Hepatocyte (in vitro differentiated cells): ENCODE data around the gene CDC42BPA. TPM values are rescaled to one million over a fixed set of nuclear protein-coding genes. Genes with fewer than 3 reads are reported as not detected.

Source experiments
- DNase-seq: peaks from one replicate; pipeline ENCODE4 v3.0.0-alpha.2; 2016; ENCODE audit warnings: low spot score
- H2AFZ ChIP-seq: fragments of 200-600 bp; sonication (generic); 2 replicates; pipeline ENCODE4 v1.6.0; 2016; ENCODE audit warnings: antibody characterized with exemption, mild to moderate bottlenecking
- H3K27ac ChIP-seq: fragments of 200-600 bp; sonication (generic); 2 replicates; pipeline ENCODE4 v1.5.1; 2016; ENCODE audit warnings: mild to moderate bottlenecking
- H3K27me3 ChIP-seq: fragments of 200-600 bp; sonication (generic); 2 replicates; pipeline ENCODE4 v1.6.1; 2016
- H3K36me3 ChIP-seq: fragments of 200-600 bp; sonication (generic); replicated peaks from 2 replicates; pipeline ENCODE4 v1.5.1; 2016; ENCODE audit warnings: low read depth; ENCODE audit not compliant: insufficient read depth
- H3K4me1 ChIP-seq: fragments of 200-600 bp; sonication (generic); 2 replicates; pipeline ENCODE4 v1.5.1; 2016; ENCODE audit warnings: mild to moderate bottlenecking, moderate library complexity; ENCODE audit not compliant: insufficient read depth
- H3K4me2 ChIP-seq: fragments of 200-600 bp; sonication (generic); 2 replicates; pipeline ENCODE4 v1.6.0; 2016
- H3K4me3 ChIP-seq: fragments of 200-600 bp; sonication (generic); 2 replicates; pipeline ENCODE4 v1.5.1; 2016; ENCODE audit warnings: mild to moderate bottlenecking
- H3K79me2 ChIP-seq: fragments of 200-600 bp; sonication (generic); 2 replicates; pipeline ENCODE4 v1.6.0; 2017; ENCODE audit warnings: mild to moderate bottlenecking
- H3K9me2 ChIP-seq: fragments of 200-600 bp; sonication (generic); replicated peaks from 2 replicates; pipeline ENCODE4 v1.6.0; 2017; ENCODE audit warnings: mild to moderate bottlenecking; ENCODE audit not compliant: insufficient read depth
- H3K9me3 ChIP-seq: fragments of 200-600 bp; sonication (generic); 2 replicates; pipeline ENCODE4 v1.5.1; 2016; ENCODE audit warnings: low read depth, mild to moderate bottlenecking
- H4K20me1 ChIP-seq: fragments of 200-600 bp; sonication (generic); 2 replicates; pipeline ENCODE4 v1.6.0; 2016; ENCODE audit warnings: mild to moderate bottlenecking; ENCODE audit not compliant: insufficient read depth, poor library complexity, severe bottlenecking
- CTCF ChIP-seq: fragments of 200-600 bp; sonication (generic); IDR thresholded peaks from 2 replicates; pipeline ENCODE4 v1.5.1; 2016; ENCODE audit warnings: antibody characterized with exemption, mild to moderate bottlenecking; ENCODE audit not compliant: poor library complexity
- EZH2 ChIP-seq: fragments of 200-600 bp; sonication (generic); IDR thresholded peaks from 2 replicates; pipeline ENCODE4 v1.6.1; 2016; ENCODE audit warnings: antibody characterized with exemption, mild to moderate bottlenecking, borderline replicate concordance
- EZH2phosphoT487 ChIP-seq: fragments of 200-600 bp; sonication (generic); IDR thresholded peaks from one replicate; pipeline ENCODE4 v1.6.1; 2018; ENCODE audit warnings: antibody characterized with exemption, mild to moderate bottlenecking, low read depth, moderate library complexity; ENCODE audit not compliant: unreplicated experiment, severe bottlenecking
- WGBS: methylation state at CpG from one replicate; pipeline ENCODE4 v1.1.6; 2016; ENCODE audit warnings: low lambda C conversion rate; ENCODE audit errors: missing lambda C conversion rate; 5-methylcytosine and 5-hydroxymethylcytosine counted together
- polyA plus RNA-seq: library from polyadenylated mRNA; unstranded; fragments of >200 nt; fragmentation: Nextera tagmentation; extraction: Ambion mirVana; gene quantifications from 2 replicates; pipeline ENCODE4 v1.2.1, GENCODE V29; 2016
- total RNA-seq: library from RNA; depleted of rRNA; stranded (reverse); fragments of >200 nt; gene quantifications from 2 replicates; pipeline ENCODE4 v1.2.3, GENCODE V29; 2014

The CDC42BPA gene
- total and polyA plus RNA-seq, 2 experiments from 2014 or later = 24.5 to 40.9 TPM

- no peaks in the 10 kb centered on the region for H3K36me3 ChIP-seq
- WGBS = 78% methylated on average over 13 of the region's 13 CpGs
- TF ChIP-seq EZH2 (no peak), EZH2phosphoT487 (no peak), CTCF (no peak)
- H3K4me1 ChIP-seq = peaks cover 12% of the 10 kb centered on the region
- H3K4me2 ChIP-seq = no peak overlapping the region
- no peak overlapping the region for H3K27ac ChIP-seq
- H3K4me3 ChIP-seq = no peak overlapping the region
- no peaks in the 10 kb centered on the region for H3K79me2 ChIP-seq
- H4K20me1 ChIP-seq = no peaks in the 10 kb centered on the region
- H3K9me2 ChIP-seq = no peaks in the 10 kb centered on the region
- DNase-seq = no peak
- H3K27me3 ChIP-seq = no peaks in the 10 kb centered on the region
- H2AFZ ChIP-seq = no peak overlapping the region
- no peaks in the 10 kb centered on the region for H3K9me3 ChIP-seq
Observed at GRCh38 chr1:226995365-226996332, 322.6 kb downstream of the CDC42BPA start.

GRCh38 chr1:226994586-226995364 lies 323.5 kb downstream of the CDC42BPA start:
- no peak for DNase-seq
- H3K27me3 ChIP-seq = no peaks in the 10 kb centered on the region
- H3K79me2 ChIP-seq = no peaks in the 10 kb centered on the region
- H3K36me3 ChIP-seq = no peaks in the 10 kb centered on the region
- no peak overlapping the region for H2AFZ ChIP-seq
- no peaks in the 10 kb centered on the region for H3K9me3 ChIP-seq
- peak overlapping the region; percentile 35 for H3K27ac ChIP-seq
- H3K4me2 ChIP-seq = no peak overlapping the region
- peaks cover 18% of the 10 kb centered on the region for H3K4me1 ChIP-seq
- 87% methylated on average over 18 of the region's 18 CpGs for WGBS
- no peaks in the 10 kb centered on the region for H3K9me2 ChIP-seq
- no peaks in the 10 kb centered on the region for H4K20me1 ChIP-seq
- TF ChIP-seq EZH2 = no peak
- no peak for TF ChIP-seq CTCF
- TF ChIP-seq EZH2phosphoT487 = no peak
- H3K4me3 ChIP-seq = no peak overlapping the region

- H3K27me3 ChIP-seq = no peaks in the 10 kb centered on the region
- H3K4me3 ChIP-seq = no peak overlapping the region
- no peak for TF ChIP-seq CTCF
- H3K9me2 ChIP-seq = no peaks in the 10 kb centered on the region
- peaks cover 26% of the 10 kb centered on the region for H3K4me1 ChIP-seq
- WGBS = 55% methylated on average over 22 of the region's 22 CpGs
- H4K20me1 ChIP-seq = no peaks in the 10 kb centered on the region
- no peak overlapping the region for H3K4me2 ChIP-seq
- H2AFZ ChIP-seq = no peak overlapping the region
- H3K36me3 ChIP-seq = no peaks in the 10 kb centered on the region
- H3K79me2 ChIP-seq = no peaks in the 10 kb centered on the region
- H3K9me3 ChIP-seq = no peaks in the 10 kb centered on the region
- peak; percentile 42 for DNase-seq
- H3K27ac ChIP-seq = peak overlapping the region; percentile 35
Observed at GRCh38 chr1:226993814-226994585, 324.3 kb downstream of the CDC42BPA start.
